ENCODE results near the gene NFKBIA. TPM values are rescaled to one million over a fixed set of nuclear protein-coding genes. Genes with fewer than 3 reads are reported as not detected.

The NFKBIA gene
- total RNA-seq, 1 experiment from 2014 or later, result 29.3 TPM

GRCh38 chr14:35369701-35370191 lies 34.8 kb downstream of the NFKBIA start (continued):
- TF ChIP-seq, protein P1, sequence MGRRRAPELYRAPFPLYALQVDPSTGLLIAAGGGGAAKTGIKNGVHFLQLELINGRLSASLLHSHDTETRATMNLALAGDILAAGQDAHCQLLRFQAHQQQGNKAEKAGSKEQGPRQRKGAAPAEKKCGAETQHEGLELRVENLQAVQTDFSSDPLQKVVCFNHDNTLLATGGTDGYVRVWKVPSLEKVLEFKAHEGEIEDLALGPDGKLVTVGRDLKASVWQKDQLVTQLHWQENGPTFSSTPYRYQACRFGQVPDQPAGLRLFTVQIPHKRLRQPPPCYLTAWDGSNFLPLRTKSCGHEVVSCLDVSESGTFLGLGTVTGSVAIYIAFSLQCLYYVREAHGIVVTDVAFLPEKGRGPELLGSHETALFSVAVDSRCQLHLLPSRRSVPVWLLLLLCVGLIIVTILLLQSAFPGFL (CRISPR knock-in tag; IDR thresholded peaks at IDR 0.05; ENCODE audit: borderline replicate concordance), result no peak
- TF ChIP-seq TEAD1 (CRISPR knock-in tag; IDR thresholded peaks at IDR 0.05), result no peak
- no peak for TF ChIP-seq OVOL2 (CRISPR knock-in tag; IDR thresholded peaks at IDR 0.05; ENCODE audit: borderline replicate concordance)
- TF ChIP-seq CBFB (CRISPR knock-in tag; IDR thresholded peaks at IDR 0.05; ENCODE audit: low read depth), result no peak
- no peak for TF ChIP-seq ATF1 (CRISPR knock-in tag; IDR thresholded peaks at IDR 0.05)
- TF ChIP-seq ZBTB43 (CRISPR knock-in tag; IDR thresholded peaks at IDR 0.05), result no peak
- TF ChIP-seq ZNF219 (CRISPR knock-in tag; IDR thresholded peaks at IDR 0.05; ENCODE audit: borderline replicate concordance), result no peak
- TF ChIP-seq IRF2 (CRISPR knock-in tag; IDR thresholded peaks at IDR 0.05; ENCODE audit: borderline replicate concordance, low read depth), result no peak
- no peak for TF ChIP-seq E2F1 (CRISPR knock-in tag; IDR thresholded peaks at IDR 0.05)
- TF ChIP-seq, protein P2, sequence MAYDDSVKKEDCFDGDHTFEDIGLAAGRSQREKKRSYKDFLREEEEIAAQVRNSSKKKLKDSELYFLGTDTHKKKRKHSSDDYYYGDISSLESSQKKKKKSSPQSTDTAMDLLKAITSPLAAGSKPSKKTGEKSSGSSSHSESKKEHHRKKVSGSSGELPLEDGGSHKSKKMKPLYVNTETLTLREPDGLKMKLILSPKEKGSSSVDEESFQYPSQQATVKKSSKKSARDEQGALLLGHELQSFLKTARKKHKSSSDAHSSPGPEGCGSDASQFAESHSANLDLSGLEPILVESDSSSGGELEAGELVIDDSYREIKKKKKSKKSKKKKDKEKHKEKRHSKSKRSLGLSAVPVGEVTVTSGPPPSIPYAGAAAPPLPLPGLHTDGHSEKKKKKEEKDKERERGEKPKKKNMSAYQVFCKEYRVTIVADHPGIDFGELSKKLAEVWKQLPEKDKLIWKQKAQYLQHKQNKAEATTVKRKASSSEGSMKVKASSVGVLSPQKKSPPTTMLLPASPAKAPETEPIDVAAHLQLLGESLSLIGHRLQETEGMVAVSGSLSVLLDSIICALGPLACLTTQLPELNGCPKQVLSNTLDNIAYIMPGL (CRISPR knock-in tag; IDR thresholded peaks at IDR 0.05), result no peak
- TF ChIP-seq, protein P3, sequence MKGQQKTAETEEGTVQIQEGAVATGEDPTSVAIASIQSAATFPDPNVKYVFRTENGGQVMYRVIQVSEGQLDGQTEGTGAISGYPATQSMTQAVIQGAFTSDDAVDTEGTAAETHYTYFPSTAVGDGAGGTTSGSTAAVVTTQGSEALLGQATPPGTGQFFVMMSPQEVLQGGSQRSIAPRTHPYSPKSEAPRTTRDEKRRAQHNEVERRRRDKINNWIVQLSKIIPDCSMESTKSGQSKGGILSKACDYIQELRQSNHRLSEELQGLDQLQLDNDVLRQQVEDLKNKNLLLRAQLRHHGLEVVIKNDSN (CRISPR knock-in tag; IDR thresholded peaks at IDR 0.05), result no peak
- TF ChIP-seq ZNF671 (CRISPR knock-in tag; IDR thresholded peaks at IDR 0.05), result no peak

GRCh38 chr14:35368583-35369392 lies 35.8 kb downstream of the NFKBIA start:
- ATAC-seq, result peak; percentile 25; the same call in 1 of the 2 replicates
- H3K27me3 Mint-ChIP-seq (ENCODE audit: low read depth), result peaks cover 4% of the 10 kb centered on the region; the same call in 1 of the 2 replicates
- H3K27ac Mint-ChIP-seq, result no peak overlapping the region
- H3K9me3 Mint-ChIP-seq, result peaks cover 8% of the 10 kb centered on the region
- no peaks in the 10 kb centered on the region for H3K36me3 Mint-ChIP-seq
- H3K4me3 Mint-ChIP-seq, result no peak overlapping the region
- CTCF ChIA-PET, result interaction anchor here (1.2 to 2.9 kb wide), 4 partner anchors 32 to 154 kb away, joined by 5 to 11 read pairs (median 7); partner anchors contain the start of gene NFKBIA
- POLR2A ChIA-PET, result interaction anchor here (1.3 to 1.5 kb wide), 2 partner anchors 17 to 35 kb away, joined by 5 to 10 read pairs; no protein-coding TSS in a partner anchor
- H3K4me1 Mint-ChIP-seq, result peaks cover 22% of the 10 kb centered on the region
- DNase-seq (ENCODE audit: low spot score), result no peak
- TF ChIP-seq E2F5 (CRISPR knock-in tag; IDR thresholded peaks at IDR 0.05) (no peak), OVOL2 (CRISPR knock-in tag; IDR thresholded peaks at IDR 0.05; ENCODE audit: borderline replicate concordance) (no peak), ZNF263 (CRISPR knock-in tag; IDR thresholded peaks at IDR 0.05; ENCODE audit: low read depth) (no peak), NR2C2 (CRISPR knock-in tag; IDR thresholded peaks at IDR 0.05) (no peak), MXD4 (CRISPR knock-in tag; IDR thresholded peaks at IDR 0.05; ENCODE audit: borderline replicate concordance) (no peak), FOXK1 (CRISPR knock-in tag; IDR thresholded peaks at IDR 0.05) (no peak), PRRX2 (CRISPR knock-in tag; IDR thresholded peaks at IDR 0.05) (no peak)
- TF ChIP-seq, protein P4, sequence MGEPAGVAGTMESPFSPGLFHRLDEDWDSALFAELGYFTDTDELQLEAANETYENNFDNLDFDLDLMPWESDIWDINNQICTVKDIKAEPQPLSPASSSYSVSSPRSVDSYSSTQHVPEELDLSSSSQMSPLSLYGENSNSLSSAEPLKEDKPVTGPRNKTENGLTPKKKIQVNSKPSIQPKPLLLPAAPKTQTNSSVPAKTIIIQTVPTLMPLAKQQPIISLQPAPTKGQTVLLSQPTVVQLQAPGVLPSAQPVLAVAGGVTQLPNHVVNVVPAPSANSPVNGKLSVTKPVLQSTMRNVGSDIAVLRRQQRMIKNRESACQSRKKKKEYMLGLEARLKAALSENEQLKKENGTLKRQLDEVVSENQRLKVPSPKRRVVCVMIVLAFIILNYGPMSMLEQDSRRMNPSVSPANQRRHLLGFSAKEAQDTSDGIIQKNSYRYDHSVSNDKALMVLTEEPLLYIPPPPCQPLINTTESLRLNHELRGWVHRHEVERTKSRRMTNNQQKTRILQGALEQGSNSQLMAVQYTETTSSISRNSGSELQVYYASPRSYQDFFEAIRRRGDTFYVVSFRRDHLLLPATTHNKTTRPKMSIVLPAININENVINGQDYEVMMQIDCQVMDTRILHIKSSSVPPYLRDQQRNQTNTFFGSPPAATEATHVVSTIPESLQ (CRISPR knock-in tag; IDR thresholded peaks at IDR 0.05), result no peak
- TF ChIP-seq, protein P3 (CRISPR knock-in tag; IDR thresholded peaks at IDR 0.05), result no peak
- TF ChIP-seq, protein P2 (CRISPR knock-in tag; IDR thresholded peaks at IDR 0.05), result no peak
- TF ChIP-seq, protein P5, sequence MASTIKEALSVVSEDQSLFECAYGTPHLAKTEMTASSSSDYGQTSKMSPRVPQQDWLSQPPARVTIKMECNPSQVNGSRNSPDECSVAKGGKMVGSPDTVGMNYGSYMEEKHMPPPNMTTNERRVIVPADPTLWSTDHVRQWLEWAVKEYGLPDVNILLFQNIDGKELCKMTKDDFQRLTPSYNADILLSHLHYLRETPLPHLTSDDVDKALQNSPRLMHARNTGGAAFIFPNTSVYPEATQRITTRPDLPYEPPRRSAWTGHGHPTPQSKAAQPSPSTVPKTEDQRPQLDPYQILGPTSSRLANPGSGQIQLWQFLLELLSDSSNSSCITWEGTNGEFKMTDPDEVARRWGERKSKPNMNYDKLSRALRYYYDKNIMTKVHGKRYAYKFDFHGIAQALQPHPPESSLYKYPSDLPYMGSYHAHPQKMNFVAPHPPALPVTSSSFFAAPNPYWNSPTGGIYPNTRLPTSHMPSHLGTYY (CRISPR knock-in tag; IDR thresholded peaks at IDR 0.05), result no peak
